Measurements from ENCODE around the gene VARS2.

GRCh38 chr6:30912746-30913520 is 1.1 kb upstream of the VARS2 start:
- TF ChIP-seq CTCF (IDR thresholded peaks at IDR 0.05) (no peak), EP300 (IDR thresholded peaks at IDR 0.05) (no peak)
